ENCODE data around the gene NRG4.

GRCh38 chr15:76035593-76035992, 23.4 kb upstream of the NRG4 start:
- TF ChIP-seq, protein P1, sequence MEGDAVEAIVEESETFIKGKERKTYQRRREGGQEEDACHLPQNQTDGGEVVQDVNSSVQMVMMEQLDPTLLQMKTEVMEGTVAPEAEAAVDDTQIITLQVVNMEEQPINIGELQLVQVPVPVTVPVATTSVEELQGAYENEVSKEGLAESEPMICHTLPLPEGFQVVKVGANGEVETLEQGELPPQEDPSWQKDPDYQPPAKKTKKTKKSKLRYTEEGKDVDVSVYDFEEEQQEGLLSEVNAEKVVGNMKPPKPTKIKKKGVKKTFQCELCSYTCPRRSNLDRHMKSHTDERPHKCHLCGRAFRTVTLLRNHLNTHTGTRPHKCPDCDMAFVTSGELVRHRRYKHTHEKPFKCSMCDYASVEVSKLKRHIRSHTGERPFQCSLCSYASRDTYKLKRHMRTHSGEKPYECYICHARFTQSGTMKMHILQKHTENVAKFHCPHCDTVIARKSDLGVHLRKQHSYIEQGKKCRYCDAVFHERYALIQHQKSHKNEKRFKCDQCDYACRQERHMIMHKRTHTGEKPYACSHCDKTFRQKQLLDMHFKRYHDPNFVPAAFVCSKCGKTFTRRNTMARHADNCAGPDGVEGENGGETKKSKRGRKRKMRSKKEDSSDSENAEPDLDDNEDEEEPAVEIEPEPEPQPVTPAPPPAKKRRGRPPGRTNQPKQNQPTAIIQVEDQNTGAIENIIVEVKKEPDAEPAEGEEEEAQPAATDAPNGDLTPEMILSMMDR (IDR thresholded peaks at IDR 0.05; ENCODE audit: low read length), result no peak
- no peak for TF ChIP-seq EZH2 (IDR thresholded peaks at IDR 0.05; ENCODE audit: borderline replicate concordance, low read length)

All from OCI-LY1 (cell line).